NCI-H2196 (cell line): ENCODE data around the gene BCR.

Source experiments
- DNase-seq: peaks from one replicate; lab custom pipeline; 2025; ENCODE audit not compliant: unreplicated experiment; lab: John Stamatoyannopoulos, UW

The BCR gene

DNA sequence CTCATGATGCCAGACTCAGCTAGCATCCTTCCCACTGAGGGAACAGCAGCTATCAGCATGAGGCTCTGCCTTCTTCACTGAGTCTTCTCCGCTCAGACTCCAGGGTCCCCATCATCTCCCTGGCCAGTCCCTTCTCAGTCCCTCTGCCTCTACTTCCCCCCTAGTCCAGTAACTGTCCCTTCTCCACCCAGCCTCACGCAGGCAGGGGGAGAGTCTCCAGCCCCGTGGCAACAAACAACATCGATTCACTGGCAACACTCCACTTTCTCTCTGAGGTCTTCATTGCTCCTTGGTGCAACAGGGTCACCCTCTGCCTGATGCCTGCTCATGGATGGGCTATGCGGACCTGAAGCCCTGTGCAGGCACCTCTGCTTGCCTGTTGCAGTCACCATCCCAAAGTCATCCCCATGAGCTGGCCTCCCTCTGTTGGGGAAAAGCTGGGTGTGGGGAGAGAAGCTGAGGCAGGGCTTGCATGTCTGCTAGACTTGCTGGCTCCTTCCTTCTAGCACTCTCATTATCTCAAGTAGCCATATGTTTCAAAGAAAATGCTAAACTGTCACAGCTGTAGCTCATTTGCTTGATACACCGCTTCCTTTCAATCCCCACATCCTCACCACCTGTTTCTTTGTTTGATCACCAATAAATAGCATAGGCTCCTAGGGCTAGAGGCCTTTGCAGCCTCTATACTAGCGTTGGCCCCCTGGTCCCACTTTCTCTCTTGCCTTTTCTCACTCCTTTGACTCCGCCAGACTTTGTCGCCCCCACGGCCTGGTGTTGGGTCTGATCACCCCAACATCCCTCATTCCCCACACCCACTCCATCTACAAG lies 4.3 kb upstream of the BCR start:
- DNase-seq, result no peak

GRCh38 chr22:23176645-23177027 lies 3.7 kb upstream of the BCR start:
- DNase-seq, result no peak

DNA sequence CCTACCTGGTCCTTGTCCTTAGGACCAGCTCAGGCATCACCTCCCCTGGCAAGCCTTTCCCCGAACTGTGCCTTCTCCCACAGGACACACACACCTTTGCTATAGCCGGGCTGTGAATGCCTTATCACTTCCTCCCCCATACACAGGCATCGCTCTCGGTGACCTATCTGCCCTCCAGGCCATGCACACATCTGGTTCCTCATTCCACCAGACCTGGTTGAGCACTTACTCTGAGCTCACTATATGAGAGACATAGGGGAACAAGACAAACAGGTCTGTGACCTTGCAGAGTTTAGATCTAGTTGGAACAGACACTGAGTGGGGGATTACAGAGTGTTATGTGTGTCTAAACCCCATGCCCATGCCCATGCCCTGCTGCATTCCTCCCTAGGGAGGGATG lies 3.1 kb upstream of the BCR start:
- no peak for DNase-seq

- peak; percentile 42 for DNase-seq
These were observed 1.6 kb upstream of the BCR start for GRCh38 chr22:23178512-23179254.

DNA sequence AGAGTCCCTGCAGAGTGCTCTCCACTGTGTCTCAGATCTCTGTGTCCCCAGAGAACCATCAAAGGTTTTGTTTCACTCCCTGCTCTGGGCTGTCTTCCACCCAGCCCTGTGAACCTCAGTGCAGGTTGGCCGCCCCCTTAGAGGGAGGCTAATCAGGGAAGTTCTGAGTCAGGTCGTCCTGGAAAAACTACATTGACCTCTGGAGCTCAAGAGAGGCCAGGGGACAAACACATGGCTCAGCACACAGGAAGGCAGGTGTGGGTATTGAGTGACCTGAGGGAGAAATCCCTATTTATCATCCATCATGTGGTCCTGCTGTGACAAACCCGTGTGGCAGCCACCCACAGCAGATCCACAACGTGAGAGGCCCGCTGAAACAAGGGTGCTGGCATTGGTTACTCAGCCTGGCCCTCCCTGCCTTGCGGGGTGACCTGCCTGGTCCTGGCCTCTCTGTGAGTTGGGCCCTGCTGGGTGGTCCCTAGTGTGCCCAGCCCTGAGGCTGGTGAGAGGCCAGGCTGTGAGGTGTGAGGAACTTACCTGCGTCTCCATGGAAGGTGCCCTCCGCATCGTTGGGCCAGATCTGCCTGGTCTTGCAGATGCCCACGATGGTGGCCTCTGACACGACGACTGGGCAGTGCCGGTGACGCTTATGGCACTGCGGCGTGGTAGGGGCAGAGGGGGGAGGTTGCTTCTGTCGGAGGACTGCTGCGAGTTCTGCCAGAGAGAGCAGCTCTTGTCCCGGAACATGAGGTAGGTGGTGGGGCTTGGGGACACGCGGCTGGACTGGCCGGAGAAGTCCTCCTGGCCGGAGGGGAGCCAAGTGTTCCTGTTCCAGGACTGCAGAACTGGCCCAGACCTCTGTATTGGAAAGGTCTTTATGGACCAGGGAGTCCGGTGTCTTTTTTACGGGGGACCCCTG lies 669 bp upstream of the BCR start:
- no peak for DNase-seq

DNA sequence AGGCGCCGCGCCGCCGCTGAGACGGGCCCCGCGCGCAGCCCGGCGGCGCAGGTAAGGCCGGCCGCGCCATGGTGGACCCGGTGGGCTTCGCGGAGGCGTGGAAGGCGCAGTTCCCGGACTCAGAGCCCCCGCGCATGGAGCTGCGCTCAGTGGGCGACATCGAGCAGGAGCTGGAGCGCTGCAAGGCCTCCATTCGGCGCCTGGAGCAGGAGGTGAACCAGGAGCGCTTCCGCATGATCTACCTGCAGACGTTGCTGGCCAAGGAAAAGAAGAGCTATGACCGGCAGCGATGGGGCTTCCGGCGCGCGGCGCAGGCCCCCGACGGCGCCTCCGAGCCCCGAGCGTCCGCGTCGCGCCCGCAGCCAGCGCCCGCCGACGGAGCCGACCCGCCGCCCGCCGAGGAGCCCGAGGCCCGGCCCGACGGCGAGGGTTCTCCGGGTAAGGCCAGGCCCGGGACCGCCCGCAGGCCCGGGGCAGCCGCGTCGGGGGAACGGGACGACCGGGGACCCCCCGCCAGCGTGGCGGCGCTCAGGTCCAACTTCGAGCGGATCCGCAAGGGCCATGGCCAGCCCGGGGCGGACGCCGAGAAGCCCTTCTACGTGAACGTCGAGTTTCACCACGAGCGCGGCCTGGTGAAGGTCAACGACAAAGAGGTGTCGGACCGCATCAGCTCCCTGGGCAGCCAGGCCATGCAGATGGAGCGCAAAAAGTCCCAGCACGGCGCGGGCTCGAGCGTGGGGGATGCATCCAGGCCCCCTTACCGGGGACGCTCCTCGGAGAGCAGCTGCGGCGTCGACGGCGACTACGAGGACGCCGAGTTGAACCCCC lies 798 bp downstream of the BCR start:
- no peak for DNase-seq

- DNase-seq, result no peak
These were observed 1.5 kb downstream of the BCR start for GRCh38 chr22:23181721-23182308.

- no peak for DNase-seq
These were observed 2.2 kb downstream of the BCR start for GRCh38 chr22:23182309-23183060.

DNA sequence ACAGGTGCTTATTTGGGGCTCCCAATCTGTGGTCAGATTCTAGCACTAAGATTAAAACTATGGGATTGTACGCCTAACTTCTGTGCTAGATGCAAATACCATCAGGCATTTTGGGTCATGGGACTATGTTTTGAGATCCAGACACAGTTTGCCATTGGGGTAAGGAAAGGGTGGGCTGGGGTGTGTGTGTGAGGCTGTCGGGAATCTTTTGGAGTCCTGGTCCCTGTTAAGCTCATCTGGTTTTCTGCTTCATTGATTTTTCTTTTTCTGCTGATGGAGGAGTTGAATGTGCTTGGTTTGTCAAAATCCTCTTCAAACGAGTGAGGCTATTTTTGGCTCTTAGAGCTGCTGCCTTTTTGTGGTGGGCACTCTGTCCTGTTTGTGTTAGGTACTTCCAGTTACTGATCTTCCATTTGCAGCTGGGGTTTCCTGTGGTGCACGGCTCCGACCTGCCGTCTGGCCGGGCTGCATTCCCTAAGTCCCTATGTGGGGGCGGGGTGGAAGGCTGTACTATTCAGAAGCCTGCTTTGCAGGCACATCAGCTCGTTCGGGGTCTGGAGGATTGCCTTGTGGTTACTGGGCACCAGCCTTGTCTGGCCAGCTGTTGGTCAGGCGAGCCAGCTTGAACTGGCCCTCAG lies 2.9 kb downstream of the BCR start:
- peak; percentile 12 for DNase-seq

DNA sequence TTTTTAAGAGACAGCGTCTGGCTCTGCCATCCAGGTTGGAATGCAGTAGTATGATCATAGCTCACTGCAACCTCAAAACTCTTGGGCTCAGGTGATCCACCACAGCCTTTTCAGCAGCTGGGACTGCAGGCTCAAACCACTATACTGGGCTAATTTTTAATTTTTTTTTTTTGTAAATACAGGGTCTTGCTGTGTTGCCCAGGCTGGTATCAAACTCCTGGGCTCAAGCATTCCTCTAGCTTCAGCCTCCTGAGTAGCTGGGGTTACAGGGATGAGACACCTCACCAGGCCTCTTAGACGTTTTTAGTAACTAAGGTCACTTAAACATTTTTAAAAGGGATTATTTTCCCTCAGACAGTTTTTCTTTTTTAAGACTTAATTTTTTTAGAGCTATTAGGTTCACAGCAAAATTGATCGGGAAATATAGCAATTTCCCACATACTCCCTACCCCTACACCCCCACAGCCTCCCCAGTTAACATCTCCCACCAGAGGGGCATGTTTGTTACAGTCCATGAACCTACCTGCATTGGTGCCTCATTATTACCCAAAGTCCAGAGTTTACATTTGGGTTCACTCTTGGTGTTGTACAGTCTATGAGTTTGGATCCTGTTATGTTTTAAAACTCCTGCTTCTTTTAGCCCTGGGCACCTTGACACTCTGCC lies 3.9 kb downstream of the BCR start:
- DNase-seq, result no peak

DNA sequence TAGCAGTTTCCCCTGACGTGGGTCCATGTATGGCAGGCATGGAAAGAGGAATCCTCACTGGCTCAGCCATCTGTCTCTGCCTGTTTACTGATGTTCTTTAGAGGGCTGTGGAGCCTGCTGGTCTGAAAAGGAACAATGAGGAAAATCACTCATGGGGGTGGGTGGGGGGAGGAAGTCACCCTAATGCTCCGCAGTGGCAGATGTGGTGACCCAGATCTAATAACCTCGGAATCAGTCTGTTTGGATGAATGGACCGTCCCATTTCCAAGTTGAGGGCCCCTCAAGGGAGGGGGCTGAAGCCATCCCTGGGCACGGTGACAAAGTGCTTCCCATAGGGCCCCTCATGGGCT lies 4.4 kb downstream of the BCR start:
- DNase-seq, result no peak

GRCh38 chr22:23187211-23187610 lies 6.9 kb downstream of the BCR start:
- DNase-seq, result no peak

- DNase-seq, result no peak
These were observed 7.8 kb downstream of the BCR start for GRCh38 chr22:23187871-23188700.

GRCh38 chr22:23190526-23190925 lies 10.2 kb downstream of the BCR start:
- no peak for DNase-seq

GRCh38 chr22:23192133-23192532 lies 11.8 kb downstream of the BCR start:
- DNase-seq, result peak; percentile 72

- DNase-seq, result no peak
These were observed 12.2 kb downstream of the BCR start for GRCh38 chr22:23192558-23192957.

- no peak for DNase-seq
These were observed 13.0 kb downstream of the BCR start for GRCh38 chr22:23193196-23193827.
